EL (cell line): ENCODE data around the gene HSF4.
"Not testable (repeated sequence)": the region's sequence is repeated elsewhere in the genome, so short reads cannot be mapped to it uniquely, and the experiment has no call there.

Experiments
- DNase-seq: peaks from one replicate; pipeline ENCODE4 v3.0.0-alpha.2; 2016

Gene HSF4, protein sequence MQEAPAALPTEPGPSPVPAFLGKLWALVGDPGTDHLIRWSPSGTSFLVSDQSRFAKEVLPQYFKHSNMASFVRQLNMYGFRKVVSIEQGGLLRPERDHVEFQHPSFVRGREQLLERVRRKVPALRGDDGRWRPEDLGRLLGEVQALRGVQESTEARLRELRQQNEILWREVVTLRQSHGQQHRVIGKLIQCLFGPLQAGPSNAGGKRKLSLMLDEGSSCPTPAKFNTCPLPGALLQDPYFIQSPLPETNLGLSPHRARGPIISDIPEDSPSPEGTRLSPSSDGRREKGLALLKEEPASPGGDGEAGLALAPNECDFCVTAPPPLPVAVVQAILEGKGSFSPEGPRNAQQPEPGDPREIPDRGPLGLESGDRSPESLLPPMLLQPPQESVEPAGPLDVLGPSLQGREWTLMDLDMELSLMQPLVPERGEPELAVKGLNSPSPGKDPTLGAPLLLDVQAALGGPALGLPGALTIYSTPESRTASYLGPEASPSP

DNA sequence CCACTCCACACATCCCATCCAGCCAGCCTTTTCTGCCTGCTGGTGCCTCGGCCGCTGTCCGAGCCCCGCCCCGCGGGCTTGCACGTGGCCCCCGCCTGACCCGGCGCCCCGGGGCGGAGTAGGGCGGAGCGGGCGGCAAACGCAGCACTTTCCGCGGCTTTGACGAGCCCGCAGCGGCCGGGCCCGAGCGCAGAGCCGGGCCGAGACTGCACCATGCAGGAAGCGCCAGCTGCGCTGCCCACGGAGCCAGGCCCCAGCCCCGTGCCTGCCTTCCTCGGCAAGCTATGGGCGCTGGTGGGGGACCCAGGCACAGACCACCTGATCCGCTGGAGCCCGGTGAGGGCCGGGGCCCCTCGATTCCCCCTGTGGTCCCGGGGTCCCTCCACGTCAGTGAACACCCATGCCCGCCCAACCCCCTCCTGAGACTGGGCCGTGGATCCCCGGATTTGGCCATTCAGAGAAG lies at the start of gene HSF4:
TSS of gene HSF4 (plus strand) at position 147 of the 463 bp plus-strand sequence. CDS start at position 214, 67 bp downstream.
- DNase-seq = peak; percentile 36

GRCh38 chr16:67114793-67115192 lies 49.8 kb upstream of the HSF4 start:
- DNase-seq = peak; percentile 28

- DNase-seq = peak; percentile 93
Measured at GRCh38 chr16:67115639-67116038, 48.9 kb upstream of the HSF4 start.

GRCh38 chr16:67116388-67117311 lies 47.9 kb upstream of the HSF4 start:
- no peak for DNase-seq

DNA sequence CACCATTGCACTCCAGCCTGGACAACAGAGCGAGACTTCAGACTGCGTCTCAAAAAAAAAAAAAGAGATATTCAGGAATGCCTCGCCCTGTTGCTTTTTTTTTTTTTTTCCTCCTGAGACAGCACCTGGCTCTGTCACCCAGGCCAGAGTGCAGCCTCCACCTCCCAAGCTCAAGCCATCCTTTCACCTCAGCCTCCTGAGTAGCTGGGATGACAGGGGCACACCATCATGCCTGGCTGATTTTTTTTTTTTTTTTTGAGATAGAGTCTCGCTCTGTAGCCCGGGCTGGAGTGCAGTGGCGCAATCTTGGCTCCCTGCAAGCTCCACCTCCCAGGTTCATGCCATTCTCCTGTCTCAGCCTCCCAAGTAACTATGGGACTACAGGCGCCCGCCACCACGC lies 46.8 kb upstream of the HSF4 start:
- DNase-seq = no peak

DNA sequence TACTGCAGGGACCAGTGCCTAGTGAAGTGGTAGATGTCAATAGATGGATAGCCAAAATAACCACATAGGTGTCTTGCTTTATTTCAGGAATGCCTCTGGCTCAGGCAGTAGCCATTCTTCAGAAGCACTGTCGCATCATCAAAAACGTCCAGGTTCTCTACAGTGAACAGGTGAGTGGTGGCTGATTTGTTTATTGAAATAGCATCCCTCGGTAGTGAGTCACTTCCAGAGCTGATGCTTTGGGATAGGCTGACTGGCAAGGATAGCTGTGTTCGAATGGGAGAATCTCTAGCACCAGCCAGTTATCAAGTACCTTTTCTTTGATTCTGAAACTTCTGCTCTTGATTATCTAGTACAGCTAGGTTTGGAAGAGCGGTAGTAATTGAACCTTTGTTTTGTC lies 44.5 kb upstream of the HSF4 start:
- no peak for DNase-seq

DNA sequence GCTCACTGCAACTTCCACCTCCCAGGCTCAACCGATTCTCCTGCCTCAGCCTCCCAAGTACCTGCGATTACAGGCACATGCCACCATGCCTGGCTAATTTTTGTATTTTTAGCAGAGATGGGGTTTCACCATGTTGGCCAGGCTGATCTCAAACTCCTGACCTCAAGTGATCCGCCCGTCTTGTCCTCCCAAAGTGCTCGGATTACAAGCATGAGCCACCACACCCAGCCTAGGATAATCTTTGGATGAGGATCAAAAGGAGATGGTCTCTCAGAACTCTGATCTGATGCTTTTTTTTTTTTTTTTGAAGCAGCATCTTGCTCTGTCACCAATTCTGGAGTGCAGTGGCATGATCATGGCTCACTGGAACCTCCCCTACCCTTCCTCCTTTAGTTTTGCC lies 41.7 kb upstream of the HSF4 start:
- DNase-seq = not testable (repeated sequence)

- no peak for DNase-seq
Measured at GRCh38 chr16:67128417-67128816, 36.1 kb upstream of the HSF4 start.

- DNase-seq = no peak
Measured at GRCh38 chr16:67128887-67129286, 35.7 kb upstream of the HSF4 start.

DNA sequence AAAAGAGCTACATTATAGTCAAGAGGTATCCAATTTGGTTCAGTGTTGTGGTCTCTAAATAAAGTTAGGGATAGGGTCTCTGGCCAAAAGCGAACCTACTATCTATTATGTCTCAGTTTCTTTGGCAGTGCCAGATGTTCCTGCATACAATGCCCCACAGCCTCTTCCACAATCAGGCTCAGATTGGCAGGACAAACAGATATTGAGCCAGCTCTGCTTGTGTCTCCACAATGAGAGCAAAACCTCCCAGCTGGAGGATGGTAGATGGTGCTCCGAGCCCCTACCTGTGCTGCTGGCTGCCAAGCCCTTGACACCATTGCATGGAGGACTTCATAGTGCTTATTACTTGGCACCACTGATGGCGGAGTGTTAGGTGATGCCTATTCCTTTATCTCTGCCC lies 35.1 kb upstream of the HSF4 start:
- DNase-seq = no peak

DNA sequence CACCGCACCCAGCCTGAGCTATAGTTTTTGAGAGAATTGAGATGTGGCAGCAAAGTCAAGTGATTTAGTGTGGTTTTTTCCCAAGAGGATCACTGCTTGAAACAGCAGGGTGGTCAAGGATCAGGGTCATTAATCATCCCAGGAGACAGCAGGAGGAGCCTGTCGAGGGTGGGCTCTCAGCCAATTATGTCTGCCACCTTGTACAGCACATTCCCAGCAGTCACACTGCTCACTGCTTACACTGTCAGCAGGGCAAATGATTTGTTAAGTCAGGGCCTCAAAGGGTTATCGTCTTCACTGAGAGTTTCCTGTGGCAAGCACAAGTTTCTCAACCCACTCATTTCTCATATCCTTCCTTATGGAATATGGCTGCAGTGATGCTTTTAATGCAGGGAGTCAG lies 26.9 kb upstream of the HSF4 start:
- DNase-seq = no peak

DNA sequence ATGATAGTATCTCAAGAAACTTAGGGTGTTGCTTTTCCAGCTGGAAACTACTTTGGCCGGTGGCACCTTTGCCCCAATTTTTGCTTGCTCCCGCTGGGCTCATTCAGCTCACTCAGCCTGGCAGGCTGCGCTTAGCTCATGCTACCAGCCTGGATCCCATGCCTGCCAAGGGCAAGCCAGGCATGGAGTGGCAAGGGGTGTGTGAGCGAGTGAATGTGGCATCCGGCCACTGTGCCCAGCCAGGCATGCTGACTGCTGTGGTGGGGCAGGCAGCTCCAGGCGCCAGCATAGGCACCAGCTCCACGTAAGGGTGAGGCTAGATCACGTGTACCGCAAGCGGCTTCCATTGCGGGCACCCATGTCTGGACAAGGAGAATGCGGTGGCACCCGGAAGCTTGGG lies 23.2 kb upstream of the HSF4 start:
- no peak for DNase-seq

DNA sequence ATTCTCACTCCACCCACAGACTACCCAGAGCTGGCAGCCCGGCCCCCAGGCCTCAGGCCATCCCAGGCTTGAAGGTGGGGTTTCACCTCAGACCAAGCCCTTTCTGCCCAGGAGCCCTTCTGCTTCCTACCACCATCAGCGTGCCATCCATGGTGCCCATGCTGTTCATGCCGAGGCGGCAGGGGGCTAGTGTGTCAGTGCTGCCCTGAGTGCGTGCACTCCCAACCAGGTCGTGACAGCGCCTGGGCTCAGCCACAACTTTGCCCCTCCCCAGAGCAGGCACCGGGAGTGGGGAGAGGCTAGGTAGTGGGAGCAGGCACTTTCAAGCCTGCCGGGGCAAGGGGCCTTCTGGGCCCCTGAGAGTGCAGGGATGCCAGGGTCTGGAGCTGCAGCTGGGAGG lies 22.2 kb upstream of the HSF4 start:
- DNase-seq = no peak

DNA sequence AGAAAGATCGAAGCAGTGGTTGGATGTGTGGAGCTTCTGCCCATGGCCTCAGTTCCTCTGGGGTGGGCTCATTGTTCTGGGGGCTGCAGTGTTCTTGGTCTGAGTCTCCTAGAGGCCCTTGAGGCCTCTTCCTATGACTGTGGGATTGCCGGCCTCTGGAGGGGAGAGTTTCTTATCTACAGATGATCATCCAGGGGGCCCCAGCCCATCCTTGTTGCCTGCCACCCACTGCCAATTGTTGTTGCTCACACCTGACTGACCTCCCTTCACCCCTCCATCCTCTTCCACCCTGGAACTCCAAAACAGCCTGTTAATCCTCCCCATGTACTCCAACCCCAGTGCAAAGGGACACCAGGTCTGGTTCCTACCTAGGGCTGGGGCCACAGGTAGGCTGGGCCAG lies 19.6 kb upstream of the HSF4 start:
- DNase-seq = no peak

DNA sequence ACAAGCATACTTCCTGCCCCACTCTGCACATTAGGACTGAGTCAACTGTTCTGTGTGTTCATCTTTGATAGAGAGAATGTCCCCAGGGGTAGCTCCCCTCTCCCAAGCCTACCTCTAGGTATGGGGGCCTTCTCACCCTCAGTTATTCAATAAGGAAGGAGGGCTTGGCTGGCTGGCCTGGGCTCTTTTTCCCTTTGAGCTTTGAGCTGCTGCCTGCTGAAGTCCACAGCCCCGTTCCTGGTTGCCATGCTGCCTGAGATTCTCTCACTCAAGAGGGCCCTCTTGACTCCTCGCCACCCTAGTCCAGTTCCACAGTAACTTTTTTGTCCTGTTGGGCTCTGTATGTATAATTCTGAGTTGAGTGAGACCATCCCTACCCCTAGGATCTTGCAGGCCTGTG lies 18.8 kb upstream of the HSF4 start:
- no peak for DNase-seq

GRCh38 chr16:67146523-67147357 lies 17.8 kb upstream of the HSF4 start:
- no peak for DNase-seq

- DNase-seq = no peak
Measured at GRCh38 chr16:67147437-67148140, 17.0 kb upstream of the HSF4 start.

GRCh38 chr16:67148221-67148620 lies 16.3 kb upstream of the HSF4 start:
- no peak for DNase-seq

DNA sequence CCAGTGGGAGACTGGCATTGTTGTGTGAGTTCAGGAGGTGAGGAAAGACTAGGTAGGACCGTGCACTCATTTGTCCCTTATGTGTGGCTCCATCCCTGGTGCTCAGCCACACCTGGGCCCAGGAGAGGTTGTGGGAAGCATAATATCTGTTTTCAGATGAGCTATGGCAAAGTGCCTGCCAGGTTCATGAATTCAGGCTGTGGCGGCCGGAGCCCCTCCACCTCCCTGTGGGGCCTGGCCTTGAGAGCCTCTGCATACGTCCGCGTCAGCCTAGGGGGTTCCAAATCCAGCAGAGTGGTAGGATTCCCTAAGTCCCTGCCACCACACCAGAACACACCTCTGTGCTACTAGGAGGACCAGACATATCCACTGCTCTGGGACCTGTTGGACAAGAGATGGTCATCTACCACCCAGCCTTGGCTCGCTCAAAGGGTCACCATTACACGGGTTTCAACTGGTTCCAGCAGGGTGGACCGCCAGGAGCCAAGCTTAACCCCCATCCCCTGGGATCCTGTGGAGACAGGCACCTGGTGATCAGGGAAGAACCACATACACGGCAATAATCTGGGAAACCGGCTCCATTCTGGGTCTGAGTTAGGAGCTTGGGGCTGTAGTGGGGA lies 15.8 kb upstream of the HSF4 start:
- DNase-seq = no peak

DNA sequence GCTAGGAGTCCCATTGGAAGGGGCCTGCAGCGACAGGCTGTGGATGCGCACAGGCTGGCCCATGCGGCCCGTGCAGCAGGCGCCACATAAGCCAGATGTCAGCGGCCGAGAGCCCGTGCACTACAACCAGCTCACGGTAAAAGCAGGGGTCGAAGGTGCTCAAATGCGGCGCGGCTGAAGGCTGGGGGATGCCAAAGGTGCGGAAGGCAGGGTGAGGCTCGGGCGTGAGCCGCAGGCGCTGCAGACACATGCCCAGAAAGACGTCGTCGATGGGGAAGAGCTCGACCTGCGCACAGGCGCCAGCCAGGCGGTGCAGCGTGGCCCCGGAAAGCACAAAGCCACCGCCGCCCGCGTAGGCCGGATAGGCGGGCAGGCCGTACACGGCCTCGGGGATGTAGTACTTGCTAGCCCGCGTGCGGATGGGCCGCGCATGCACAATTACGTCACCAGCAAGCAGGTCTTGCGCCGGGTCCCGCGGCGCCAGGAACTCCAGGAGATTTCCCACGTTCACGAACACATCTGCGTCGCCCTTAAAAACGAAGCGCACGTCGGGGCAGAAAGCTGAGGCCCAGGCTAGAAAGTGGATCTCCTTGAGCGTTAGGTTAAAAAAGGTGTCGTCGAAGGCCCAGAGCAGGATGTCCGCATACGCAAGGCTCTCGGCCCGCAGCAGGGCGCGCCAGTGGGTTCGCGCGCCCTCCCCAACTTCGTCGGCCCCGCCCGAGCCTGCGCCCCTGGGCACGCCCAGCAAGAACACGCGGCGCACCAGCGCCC lies 15.1 kb upstream of the HSF4 start:
- DNase-seq = no peak
